ENCODE results near the gene RNF14. TPM values are rescaled to one million over a fixed set of nuclear protein-coding genes. Genes with fewer than 3 reads are reported as not detected.

RNF14 gene
- total RNA-seq, 6 experiments from 2014 or later, result 34.8 to 54.8 (median 41.8) TPM

DNA sequence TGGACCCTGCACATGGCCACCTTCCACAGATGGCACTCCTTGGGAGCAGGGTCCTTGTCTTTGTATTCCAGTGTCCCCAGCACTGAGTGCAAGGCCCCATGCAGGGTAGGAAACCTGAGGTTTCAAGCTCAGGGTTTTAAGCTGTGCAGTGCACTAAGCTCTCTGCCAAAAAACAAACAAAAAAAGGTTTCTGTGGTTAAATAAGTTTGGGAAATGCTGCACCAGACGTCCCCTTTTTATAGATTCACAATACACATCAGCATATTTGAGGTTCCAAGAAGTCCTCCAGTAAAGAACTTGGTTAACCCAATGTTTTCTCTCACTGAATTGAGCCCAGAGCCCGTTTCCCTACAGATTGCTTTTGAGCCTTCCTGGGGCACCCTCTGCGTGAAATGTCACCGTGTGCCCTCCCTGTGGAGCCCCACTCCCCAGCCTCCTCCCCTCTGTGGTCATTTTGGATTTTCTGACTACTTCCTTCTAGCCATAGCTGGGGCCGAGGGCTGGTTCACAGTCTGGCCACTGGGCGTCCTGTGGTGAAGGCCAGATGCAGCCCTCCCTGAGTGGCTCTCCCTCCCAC lies 28.1 kb upstream of the RNF14 start:
- no peaks in the 10 kb centered on the region for H3K9me3 ChIP-seq
- no peak overlapping the region for H3K4me3 ChIP-seq
- no peaks in the 10 kb centered on the region for H3K27me3 ChIP-seq
- peaks cover 0 to 14% (median 5%) of the 10 kb centered on the region in 4 donors for H3K4me1 ChIP-seq
- DNase-seq (no peak), ATAC-seq (peak; percentile 29 to 36 (median 31))
- no peak overlapping the region for H3K27ac ChIP-seq
- peaks cover 2 to 36% (median 12%) of the 10 kb centered on the region in 4 donors for H3K36me3 ChIP-seq
- intact Hi-C loops (cut with DNase I), result no loop called here
- 47% methylated on average over 3 of the region's 6 CpGs for WGBS (ENCODE audit: insufficient coverage, low coverage, low lambda C conversion rate, missing lambda C conversion rate)
- no peak for TF ChIP-seq POLR2A (IDR thresholded peaks at IDR 0.05)
- TF ChIP-seq, protein P1, sequence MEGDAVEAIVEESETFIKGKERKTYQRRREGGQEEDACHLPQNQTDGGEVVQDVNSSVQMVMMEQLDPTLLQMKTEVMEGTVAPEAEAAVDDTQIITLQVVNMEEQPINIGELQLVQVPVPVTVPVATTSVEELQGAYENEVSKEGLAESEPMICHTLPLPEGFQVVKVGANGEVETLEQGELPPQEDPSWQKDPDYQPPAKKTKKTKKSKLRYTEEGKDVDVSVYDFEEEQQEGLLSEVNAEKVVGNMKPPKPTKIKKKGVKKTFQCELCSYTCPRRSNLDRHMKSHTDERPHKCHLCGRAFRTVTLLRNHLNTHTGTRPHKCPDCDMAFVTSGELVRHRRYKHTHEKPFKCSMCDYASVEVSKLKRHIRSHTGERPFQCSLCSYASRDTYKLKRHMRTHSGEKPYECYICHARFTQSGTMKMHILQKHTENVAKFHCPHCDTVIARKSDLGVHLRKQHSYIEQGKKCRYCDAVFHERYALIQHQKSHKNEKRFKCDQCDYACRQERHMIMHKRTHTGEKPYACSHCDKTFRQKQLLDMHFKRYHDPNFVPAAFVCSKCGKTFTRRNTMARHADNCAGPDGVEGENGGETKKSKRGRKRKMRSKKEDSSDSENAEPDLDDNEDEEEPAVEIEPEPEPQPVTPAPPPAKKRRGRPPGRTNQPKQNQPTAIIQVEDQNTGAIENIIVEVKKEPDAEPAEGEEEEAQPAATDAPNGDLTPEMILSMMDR (IDR thresholded peaks at IDR 0.05), result no peak

DNA sequence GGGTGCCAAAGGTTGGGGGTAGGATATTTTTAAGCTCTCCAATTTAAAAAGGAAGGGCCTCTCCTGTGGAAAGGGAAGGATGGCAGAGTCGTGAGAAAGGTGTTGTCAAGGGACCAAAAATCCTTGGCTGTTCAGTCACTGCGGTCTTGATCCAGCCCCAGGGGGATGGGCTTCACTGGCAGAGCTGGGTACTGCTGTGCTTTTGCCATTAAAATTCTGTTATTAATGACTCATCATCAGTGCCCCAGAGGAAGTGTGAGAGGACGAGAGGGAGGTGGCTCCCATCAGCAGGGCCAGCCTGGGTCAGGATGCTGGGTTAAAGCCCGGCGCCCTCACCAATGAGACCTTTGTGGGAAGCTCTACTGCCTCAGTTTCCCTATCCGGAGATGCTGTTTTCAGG lies 27.6 kb upstream of the RNF14 start:
- no peaks in the 10 kb centered on the region for H3K9me3 ChIP-seq
- ATAC-seq (peak in 3 of 4 donors; percentile 19 to 45 (median 28)), DNase-seq (no peak)
- WGBS (ENCODE audit: insufficient coverage, low coverage, low lambda C conversion rate, missing lambda C conversion rate), result 37% methylated on average over 2 of the region's 6 CpGs
- intact Hi-C loops (cut with DNase I), result no loop called here
- H3K27me3 ChIP-seq, result no peaks in the 10 kb centered on the region
- no peak overlapping the region for H3K4me3 ChIP-seq
- peaks cover 2 to 31% (median 10%) of the 10 kb centered on the region in 4 donors for H3K36me3 ChIP-seq
- peaks cover 0 to 14% (median 5%) of the 10 kb centered on the region in 4 donors for H3K4me1 ChIP-seq
- TF ChIP-seq, protein P1 (IDR thresholded peaks at IDR 0.05), result no peak
- no peak for TF ChIP-seq POLR2A (IDR thresholded peaks at IDR 0.05)
- no peak overlapping the region for H3K27ac ChIP-seq

DNA sequence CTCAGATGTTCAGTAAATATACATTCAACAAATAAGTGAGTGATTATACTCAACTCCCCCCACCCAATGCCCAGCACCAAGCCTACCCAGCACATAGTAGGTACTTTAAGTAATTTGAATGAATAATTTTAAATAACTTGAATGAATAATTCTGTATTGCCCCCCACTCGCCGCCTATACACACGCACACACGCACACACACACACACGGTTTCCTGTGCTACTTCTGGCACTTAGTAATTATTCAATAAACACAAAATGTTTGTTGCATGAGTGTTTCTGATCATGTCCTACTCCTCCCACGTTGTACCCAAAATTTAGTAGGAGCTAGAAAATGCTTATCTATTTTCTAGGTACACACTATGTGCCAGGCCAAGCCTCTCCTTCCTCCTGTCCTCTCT lies 27.1 kb upstream of the RNF14 start:
- Histone ChIP-seq H3K4me1 (peaks cover 0 to 14% (median 5%) of the 10 kb centered on the region in 4 donors), H3K9me3 (no peaks in the 10 kb centered on the region), H3K36me3 (peaks cover 2 to 27% (median 8%) of the 10 kb centered on the region in 4 donors), H3K4me3 (no peak overlapping the region), H3K27ac (no peak overlapping the region), H3K27me3 (no peaks in the 10 kb centered on the region)
- ATAC-seq (no peak), DNase-seq (no peak)
- WGBS (ENCODE audit: insufficient coverage, low coverage, low lambda C conversion rate, missing lambda C conversion rate), result 78% methylated on average over 5 of the region's 6 CpGs
- TF ChIP-seq POLR2A (IDR thresholded peaks at IDR 0.05), result no peak
- TF ChIP-seq, protein P1 (IDR thresholded peaks at IDR 0.05), result no peak
- intact Hi-C loops (cut with DNase I), result no loop called here

DNA sequence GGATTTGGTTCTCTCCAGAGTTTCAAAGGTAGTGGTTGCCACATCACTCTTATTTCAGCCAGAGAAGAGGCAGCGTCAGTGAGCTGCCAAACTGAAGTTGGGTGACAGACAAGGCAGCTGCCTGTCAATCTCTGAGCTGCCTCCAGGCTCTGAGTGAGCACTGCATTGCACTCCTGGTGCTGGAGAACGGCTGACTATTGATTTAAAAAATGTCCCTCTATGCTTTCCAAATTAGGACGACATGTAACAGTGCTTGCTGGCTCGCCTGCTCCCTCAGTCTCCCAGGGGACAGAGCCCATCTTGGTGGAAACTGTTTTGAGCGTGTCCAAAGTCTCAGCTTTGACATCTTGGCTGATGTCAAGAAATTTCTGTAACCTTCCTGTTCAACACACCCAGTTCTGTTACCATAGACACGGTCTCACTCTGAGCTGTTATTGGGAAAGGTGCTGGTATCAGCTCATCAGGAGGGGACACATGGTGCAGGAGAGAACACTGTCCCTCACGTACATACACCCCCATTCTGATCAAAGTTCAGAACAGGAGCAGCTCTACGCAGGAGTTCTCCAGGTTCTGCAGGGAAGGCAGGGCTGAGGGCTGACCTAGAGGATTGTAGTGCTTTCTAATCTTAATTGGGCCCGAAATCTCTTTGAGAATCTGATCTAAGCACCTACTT lies 26.6 kb upstream of the RNF14 start:
- Histone ChIP-seq H3K4me1 (peaks cover 0 to 14% (median 5%) of the 10 kb centered on the region in 4 donors), H3K4me3 (no peak overlapping the region), H3K9me3 (no peaks in the 10 kb centered on the region), H3K27ac (no peak overlapping the region), H3K27me3 (no peaks in the 10 kb centered on the region), H3K36me3 (peaks cover 2 to 22% (median 7%) of the 10 kb centered on the region in 4 donors)
- 36% methylated on average over 7 of the region's 9 CpGs for WGBS (ENCODE audit: insufficient coverage, low coverage, low lambda C conversion rate, missing lambda C conversion rate)
- peak in 1 of 3 donors; percentile 62 for DNase-seq
- intact Hi-C loops (cut with DNase I), result no loop called here
- TF ChIP-seq POLR2A (IDR thresholded peaks at IDR 0.05), result no peak
- TF ChIP-seq, protein P1 (IDR thresholded peaks at IDR 0.05), result no peak
- ATAC-seq, result peak; percentile 52 to 82 (median 66)

Data from right lobe of liver (tissue), 6 donors.